GM21515 (cell line): ENCODE measurements around the gene SLC25A44.

Source experiments
- ATAC-seq: cut with Tn5 transposase; IDR thresholded peaks from one replicate; pipeline ENCODE4 v1.9.1; 2021; ENCODE audit not compliant: unreplicated experiment

Gene SLC25A44

GRCh38 chr1:156233426-156234127 is 39.7 kb downstream of the SLC25A44 start:
- ATAC-seq, result no peak

- no peak for ATAC-seq
Observed at GRCh38 chr1:156236164-156236563, 42.3 kb downstream of the SLC25A44 start.

GRCh38 chr1:156238248-156238647 is 44.3 kb downstream of the SLC25A44 start:
- ATAC-seq, result no peak

DNA sequence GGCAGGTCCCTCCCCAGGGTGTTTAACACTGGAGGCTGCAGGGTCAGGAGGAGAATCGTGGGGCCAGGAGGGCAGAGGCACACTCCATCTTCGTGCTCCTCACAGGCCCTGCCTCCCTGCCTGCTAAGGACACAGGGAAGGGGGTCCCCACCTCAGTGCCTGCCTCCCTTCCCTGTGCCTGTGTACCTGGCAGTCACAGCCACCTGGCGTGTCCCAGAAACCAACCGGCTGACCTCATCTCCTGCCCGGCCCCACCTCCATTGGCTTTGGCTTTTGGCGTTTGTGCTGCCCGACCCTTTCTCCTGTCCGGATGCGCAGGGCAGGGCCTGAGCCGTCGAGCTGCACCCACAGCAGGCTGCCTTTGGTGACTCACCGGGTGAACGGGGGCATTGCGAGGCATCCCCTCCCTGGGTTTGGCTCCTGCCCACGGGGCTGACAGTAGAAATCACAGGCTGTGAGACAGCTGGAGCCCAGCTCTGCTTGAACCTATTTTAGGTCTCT is 47.5 kb downstream of the SLC25A44 start:
- no peak for ATAC-seq

DNA sequence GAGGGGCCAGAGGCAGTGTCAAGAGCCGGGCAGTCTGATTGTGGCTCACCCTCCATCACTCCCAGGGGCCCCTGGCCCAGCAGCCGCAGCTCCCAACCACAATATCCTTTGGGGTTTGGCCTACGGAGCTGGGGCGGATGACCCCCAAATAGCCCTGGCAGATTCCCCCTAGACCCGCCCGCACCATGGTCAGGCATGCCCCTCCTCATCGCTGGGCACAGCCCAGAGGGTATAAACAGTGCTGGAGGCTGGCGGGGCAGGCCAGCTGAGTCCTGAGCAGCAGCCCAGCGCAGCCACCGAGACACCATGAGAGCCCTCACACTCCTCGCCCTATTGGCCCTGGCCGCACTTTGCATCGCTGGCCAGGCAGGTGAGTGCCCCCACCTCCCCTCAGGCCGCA is 48.0 kb downstream of the SLC25A44 start, which contains the start of gene BGLAP:
TSS of gene BGLAP (plus strand) at position 259 of the 400 bp plus-strand sequence. CDS start at position 307, 48 bp downstream.
- no peak for ATAC-seq

DNA sequence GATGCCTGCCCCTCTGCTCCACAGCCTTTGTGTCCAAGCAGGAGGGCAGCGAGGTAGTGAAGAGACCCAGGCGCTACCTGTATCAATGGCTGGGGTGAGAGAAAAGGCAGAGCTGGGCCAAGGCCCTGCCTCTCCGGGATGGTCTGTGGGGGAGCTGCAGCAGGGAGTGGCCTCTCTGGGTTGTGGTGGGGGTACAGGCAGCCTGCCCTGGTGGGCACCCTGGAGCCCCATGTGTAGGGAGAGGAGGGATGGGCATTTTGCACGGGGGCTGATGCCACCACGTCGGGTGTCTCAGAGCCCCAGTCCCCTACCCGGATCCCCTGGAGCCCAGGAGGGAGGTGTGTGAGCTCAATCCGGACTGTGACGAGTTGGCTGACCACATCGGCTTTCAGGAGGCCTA is 48.8 kb downstream of the SLC25A44 start:
- ATAC-seq, result no peak

DNA sequence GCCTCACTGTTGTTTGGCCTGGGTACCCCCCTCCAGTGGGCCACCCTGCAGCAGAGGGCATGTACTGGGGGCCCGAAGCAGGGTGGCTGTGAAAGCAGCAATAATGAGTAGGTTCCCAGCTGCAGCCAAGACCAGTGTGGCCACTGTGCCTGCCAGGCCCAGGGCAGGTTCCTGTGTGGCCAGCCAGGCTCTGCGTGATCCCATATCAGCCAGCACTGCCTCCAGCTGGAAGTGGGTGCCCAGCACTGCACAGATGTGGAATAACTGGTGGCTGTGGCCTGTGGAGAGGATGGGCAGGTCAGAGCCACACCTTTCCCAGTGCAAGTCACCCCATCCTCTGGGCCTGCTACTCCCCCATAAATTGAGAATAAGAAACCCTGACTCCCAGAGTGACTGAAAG is 50.2 kb downstream of the SLC25A44 start:
- no peak for ATAC-seq

DNA sequence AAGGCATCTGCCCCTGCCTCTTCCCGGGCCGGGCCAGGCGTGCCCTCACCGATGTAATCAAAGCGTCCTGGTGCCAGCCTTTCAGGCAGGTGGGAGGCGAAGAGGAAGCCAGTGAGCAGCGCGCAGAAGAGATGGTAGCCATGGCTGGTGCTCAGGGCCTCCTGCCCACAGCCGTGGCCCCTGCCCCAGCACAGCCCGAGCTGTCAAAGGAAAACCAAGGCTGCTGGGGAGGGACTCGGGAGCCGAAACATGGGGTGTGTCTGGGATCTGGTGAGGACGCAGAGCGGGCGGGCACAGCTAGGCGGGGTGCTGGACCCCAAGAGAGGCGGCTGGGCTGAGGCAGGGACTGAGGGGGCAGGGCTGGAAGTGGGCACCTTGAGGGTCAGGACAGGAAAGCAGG is 50.8 kb downstream of the SLC25A44 start:
- ATAC-seq, result no peak

DNA sequence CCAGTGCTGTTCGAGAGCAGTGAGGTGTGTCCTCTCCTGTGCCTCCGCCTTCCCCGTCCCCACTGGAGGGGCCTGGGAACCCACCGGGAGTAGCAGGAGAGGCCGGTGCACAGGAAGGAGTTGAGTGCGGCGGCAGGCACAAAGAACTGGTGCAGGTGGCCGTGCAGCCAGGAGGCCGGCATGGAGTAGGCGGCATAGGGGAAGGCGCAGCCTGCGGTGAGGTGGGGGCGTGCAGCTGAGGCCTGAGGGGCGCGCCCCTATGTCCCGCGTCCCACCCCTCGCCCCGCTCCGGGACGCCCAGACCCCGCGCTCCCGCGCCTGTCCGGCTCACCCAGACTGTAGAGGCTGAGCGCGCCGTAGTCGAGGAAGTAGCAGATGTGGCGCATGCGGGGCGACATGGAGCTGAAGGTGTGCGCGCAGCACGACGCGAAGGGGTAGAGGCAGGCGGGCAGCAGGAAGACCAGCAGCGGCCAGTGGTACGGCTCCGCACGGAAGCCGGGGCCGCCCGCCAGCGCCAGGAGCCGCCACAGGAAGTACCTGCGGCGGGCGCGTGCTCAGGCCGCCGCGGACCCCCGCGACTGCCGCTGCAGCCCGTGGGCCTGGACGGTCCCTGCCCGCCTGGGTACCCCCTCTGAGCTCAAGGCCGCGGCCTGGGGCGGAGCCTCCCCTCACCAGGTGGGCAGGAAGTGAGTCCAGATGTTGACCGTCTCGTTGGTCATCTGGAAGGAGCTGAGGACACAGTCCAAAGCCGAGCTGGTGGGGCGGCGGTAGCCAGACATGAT is 51.7 kb downstream of the SLC25A44 start:
- no peak for ATAC-seq

DNA sequence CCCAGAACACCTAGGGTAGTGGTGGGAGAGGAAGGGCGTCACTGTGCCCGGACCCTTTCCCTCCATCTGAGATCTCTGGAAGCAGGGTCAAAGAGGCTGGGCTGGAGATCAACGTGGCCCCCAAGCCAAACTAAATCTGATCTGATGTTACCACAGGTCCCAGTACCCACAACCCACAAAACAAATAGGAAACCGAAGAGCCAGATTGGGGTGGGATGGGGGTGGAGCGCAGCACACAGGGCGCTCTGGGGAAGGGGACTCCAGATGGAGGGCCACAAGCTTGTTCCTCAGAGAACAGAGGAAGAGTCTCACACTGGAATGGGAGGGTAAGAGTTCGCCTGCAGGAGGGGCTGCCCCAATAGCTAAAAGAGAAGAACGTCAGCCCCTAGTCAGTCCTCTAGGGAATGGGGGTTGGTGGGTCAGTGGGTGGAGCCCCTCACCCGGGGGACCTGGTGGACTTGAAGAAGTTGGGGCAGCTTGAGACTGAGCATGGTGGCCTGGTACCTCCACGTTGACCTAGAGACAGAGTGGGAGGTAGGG is 52.4 kb downstream of the SLC25A44 start:
- no peak for ATAC-seq

DNA sequence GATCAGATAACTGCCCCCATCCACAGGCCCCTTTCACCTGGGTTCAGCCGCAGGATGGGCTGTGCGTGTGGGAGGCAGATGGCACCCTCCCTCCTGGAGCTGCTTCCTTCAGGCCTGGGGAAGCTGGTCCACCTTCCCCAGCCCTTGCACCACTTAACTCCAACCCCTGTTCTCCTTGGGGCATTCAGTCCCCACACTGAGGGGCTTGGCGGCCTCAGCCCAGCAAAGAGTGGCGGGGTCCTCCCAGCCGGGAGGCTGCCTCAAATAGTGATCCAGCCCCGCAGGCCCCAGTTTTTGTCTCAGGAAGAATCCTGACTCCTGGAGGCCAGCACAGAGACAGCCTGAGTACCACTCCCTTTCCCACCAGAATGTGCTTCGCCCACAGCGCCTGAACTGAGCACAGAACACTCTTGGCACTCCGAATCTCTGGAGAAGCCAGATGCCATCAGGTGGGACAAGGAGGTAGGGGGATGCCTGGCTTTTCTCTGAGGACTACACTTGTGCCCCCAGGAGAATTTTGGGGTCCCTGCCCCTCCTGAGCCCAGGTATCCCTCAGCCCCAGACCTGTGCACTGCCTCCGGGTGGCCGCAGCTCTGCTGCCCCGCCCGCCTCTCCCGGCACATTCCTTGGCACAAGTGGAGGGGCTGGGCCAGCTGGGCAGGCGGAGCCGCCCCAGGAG is 53.0 kb downstream of the SLC25A44 start:
- ATAC-seq, result no peak

- ATAC-seq, result no peak
Observed at GRCh38 chr1:156247460-156248322, 53.8 kb downstream of the SLC25A44 start, which contains the start of gene PAQR6. Gene PAQR6 (minus strand): TSS chr1:156248056. CDS start chr1:156246731, 1,325 bp downstream.

- ATAC-seq, result no peak
Observed at GRCh38 chr1:156248323-156248683, 54.4 kb downstream of the SLC25A44 start.

- ATAC-seq, result no peak
Observed at GRCh38 chr1:156249593-156249992, 55.7 kb downstream of the SLC25A44 start.

DNA sequence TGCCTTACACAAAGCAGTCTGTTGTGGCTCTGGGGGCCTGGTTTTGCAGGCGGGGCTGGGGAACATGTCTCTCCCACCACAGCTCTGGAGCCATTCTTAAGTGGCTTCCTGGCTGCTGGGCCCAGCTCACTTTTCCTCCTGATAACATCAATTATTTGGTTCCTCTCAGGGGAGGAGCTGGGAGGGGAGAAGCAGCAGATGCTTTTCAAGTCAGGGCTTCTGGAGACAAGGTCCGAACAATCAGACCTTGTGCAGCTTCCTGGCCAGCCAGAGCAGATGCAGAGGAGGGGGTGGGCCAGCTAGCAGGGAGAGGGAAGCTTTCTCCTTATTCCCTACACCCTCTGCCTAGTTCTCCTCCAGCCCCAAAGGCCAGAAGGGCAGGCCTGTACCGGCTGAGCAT is 57.6 kb downstream of the SLC25A44 start:
- no peak for ATAC-seq

- no peak for ATAC-seq
Observed at GRCh38 chr1:156253634-156254033, 59.7 kb downstream of the SLC25A44 start.

DNA sequence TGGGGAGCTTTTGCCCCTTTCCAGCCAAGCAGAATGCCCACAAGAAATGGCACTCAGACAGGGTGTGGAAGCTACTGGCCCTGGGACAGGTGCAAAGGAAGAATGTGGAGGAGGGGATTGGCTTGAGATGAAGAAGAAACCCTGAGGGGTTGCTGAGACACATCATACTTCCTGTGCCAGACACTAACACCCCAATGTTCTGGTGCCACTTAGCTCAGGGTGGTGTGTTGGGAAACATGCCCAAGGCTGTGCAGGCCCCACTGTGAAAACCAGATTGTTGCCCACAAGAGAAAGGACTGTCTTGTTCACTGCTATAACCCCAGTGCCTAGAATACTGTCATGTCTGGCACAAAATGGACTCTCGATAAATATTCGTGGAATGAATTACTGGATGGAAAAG is 63.8 kb downstream of the SLC25A44 start:
- no peak for ATAC-seq

GRCh38 chr1:156258859-156259258 is 65.0 kb downstream of the SLC25A44 start:
- ATAC-seq, result no peak

DNA sequence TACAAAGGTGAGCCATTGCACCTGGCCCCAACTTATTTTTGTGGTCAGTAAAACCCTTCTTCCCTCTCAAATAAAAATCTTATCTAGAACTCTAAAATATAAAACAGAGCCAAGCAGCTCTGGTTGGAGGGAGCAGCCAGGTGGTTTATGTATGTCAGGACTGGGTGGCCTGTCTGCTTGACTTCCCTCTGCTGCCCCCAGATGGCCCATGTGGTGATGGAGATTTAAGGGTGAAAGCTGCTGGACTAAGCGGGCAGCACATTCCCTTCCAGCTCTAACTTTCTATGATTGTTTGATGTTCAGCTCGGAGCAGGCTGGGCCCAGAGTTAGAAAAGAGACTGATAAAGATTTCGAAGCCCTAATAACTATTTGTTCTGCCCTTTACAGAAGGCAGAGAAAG is 65.9 kb downstream of the SLC25A44 start:
- ATAC-seq, result no peak

DNA sequence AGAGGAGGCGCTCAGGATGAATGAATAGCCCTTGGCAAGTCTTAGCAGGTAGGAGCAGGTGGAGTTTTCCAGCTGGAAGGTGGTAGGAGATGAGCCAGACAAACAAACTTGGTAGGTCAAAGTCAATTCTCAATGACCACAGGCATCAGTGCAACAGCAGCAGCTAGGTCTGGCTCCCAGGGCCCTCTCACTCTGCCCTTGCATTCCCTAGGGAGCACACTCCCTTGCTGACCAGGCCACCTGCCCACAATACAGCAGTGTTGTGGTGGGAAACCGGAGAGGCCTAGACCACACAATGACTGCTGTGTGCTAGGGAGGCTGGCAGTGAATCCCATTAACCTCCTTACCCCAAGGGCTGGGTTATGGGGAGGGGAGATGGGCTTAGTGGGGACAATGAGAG is 67.0 kb downstream of the SLC25A44 start:
- no peak for ATAC-seq
